ENCODE data around the gene LURAP1L. TPM values are rescaled to one million over a fixed set of nuclear protein-coding genes. Genes with fewer than 3 reads are reported as not detected.

The LURAP1L gene, protein sequence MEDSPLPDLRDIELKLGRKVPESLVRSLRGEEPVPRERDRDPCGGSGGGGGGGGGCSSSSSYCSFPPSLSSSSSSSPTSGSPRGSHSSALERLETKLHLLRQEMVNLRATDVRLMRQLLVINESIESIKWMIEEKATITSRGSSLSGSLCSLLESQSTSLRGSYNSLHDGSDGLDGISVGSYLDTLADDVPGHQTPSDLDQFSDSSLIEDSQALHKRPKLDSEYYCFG
- total RNA-seq = 5.7 and 11.3 TPM in 2 replicates

DNA sequence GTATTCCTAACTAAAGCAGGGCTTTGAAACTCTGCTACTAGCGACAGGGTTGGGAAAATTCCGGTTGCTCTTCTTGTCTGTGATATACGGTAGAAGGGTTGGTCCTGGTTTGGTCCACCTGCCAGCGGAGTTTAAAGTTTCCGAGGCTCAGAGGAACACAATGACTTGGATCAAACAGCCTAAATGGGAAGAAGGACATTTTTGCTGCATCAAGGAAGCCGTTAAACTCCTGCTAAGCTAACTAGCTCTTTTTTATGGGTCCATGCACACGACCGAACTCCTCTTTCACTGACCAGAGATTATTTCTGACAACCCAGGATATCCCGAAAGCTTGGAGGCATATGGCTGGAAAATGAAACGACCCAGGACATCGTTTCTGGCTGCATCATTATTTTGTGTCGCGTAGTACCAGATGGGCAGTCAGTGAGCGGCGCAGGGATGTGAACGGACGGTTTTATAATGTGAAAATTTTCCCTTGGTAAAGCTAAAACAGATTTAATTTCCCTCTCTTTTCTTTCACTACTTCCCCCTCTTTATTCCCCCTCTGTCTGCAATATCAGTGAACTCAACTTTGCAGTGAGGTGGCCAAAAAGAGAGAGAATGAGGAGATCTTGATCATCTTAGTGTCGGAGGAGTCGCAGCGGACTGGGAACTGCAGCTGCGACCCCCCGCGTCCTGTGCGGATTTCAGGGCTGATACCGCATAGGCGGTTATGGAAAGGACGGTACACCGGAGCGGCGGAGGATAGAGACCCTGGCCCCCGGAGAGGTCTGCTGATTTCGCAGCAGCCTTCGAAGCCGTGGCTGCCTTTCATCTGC lies at the start of gene LURAP1L:
Gene LURAP1L (plus strand): TSS at position 160 of the 818 bp plus-strand sequence. CDS start 696 bp downstream, outside the sequence.

Other genes starting within 250 kb of the LURAP1L start
- gene TYRP1, start 81.6 kb upstream of the LURAP1L start, total RNA-seq = under 0.01 and 1.4 TPM in 2 replicates